HEK293 (cell line): ENCODE results near the gene ZER1.

Experiments used
- CTCF ChIA-PET: fragments of 350-600 bp; formaldehyde crosslinking; extraction: SDS; loops from one replicate; lab custom pipeline; 2021; ENCODE audit warnings: antibody characterized with exemption; lab: Yijun Ruan, JAX
- POLR2A ChIA-PET: fragments of 300-600 bp; formaldehyde crosslinking; extraction: SDS; loops from one replicate; lab custom pipeline; 2020; ENCODE audit warnings: antibody characterized with exemption, inconsistent platforms; lab: Yijun Ruan, JAX
- H3K27ac ChIP-seq: fragments of 200-500 bp; sonication (Bioruptor generic); 2 replicates; pipeline ENCODE4 v1.5.1; 2014; ENCODE audit warnings: low read depth, low read length, control low read depth, inconsistent platforms; ENCODE audit errors: extremely low read depth
- H3K36me3 ChIP-seq, 2 experiments: fragments of 200-500 bp in 1 of 2; sonication (Bioruptor generic) in 1 of 2; 1 replicate in 1 of 2; 2 replicates in 1 of 2; pipeline ENCODE4 v1.5.1; 2014 to 2017; ENCODE audit warnings: inconsistent platforms in 2 of 2, low read length in 2 of 2; ENCODE audit not compliant: control insufficient read depth in 2 of 2, insufficient read depth in 1 of 2
- H3K4me1 ChIP-seq: fragments of 200-500 bp; sonication (Bioruptor generic); 2 replicates; pipeline ENCODE4 v1.5.1; 2014; ENCODE audit warnings: mild to moderate bottlenecking, low read length, inconsistent platforms; ENCODE audit not compliant: control insufficient read depth, insufficient read depth
- H3K4me3 ChIP-seq: 2 replicates; pipeline ENCODE4 v1.5.1; 2011; ENCODE audit warnings: low read depth, mild to moderate bottlenecking, control low read depth, low read length, moderate library complexity
- H3K9me3 ChIP-seq: fragments of 200-500 bp; sonication (Bioruptor generic); 2 replicates; pipeline ENCODE4 v1.5.1; 2014; ENCODE audit warnings: low read depth, low read length, inconsistent platforms; ENCODE audit not compliant: control insufficient read depth, insufficient read depth
- AEBP2 ChIP-seq: fragments of 450-650 bp; formaldehyde crosslinking; IDR thresholded peaks from 2 replicates; pipeline ENCODE4 v1.5.1; 2016; ENCODE audit warnings: missing biosample characterization, missing genetic modification characterization, borderline replicate concordance
- KLF7 ChIP-seq: fragments of 450-650 bp; formaldehyde crosslinking; IDR thresholded peaks from 2 replicates; pipeline ENCODE4 v1.5.1; 2016; ENCODE audit warnings: missing biosample characterization, missing genetic modification characterization, borderline replicate concordance
- MZF1 ChIP-seq: fragments of 450-650 bp; formaldehyde crosslinking; IDR thresholded peaks from 2 replicates; pipeline ENCODE4 v1.5.1; 2017; ENCODE audit warnings: missing biosample characterization, missing genetic modification characterization, borderline replicate concordance
- PRDM10 ChIP-seq: fragments of 450-650 bp; formaldehyde crosslinking; IDR thresholded peaks from 2 replicates; pipeline ENCODE4 v1.5.1; 2016; ENCODE audit warnings: missing biosample characterization, missing genetic modification characterization
- PRDM4 ChIP-seq: fragments of 450-650 bp; formaldehyde crosslinking; IDR thresholded peaks from 2 replicates; pipeline ENCODE4 v1.5.1; 2017; ENCODE audit warnings: missing biosample characterization, missing genetic modification characterization
- ZBTB1 ChIP-seq: fragments of 450-650 bp; formaldehyde crosslinking; IDR thresholded peaks from 2 replicates; pipeline ENCODE4 v1.5.1; 2016; ENCODE audit warnings: missing biosample characterization, missing genetic modification characterization
- ZBTB49 ChIP-seq: fragments of 450-650 bp; formaldehyde crosslinking; IDR thresholded peaks from 2 replicates; pipeline ENCODE4 v1.5.1; 2016; ENCODE audit warnings: missing biosample characterization, missing genetic modification characterization, low read depth
- ZBTB8A ChIP-seq: fragments of 450-650 bp; formaldehyde crosslinking; IDR thresholded peaks from 2 replicates; pipeline ENCODE4 v1.5.1; 2016; ENCODE audit warnings: missing biosample characterization, missing genetic modification characterization
- ZIC2 ChIP-seq: fragments of 450-650 bp; formaldehyde crosslinking; IDR thresholded peaks from 2 replicates; pipeline ENCODE4 v1.5.1; 2016; ENCODE audit warnings: missing biosample characterization, missing genetic modification characterization
- ZNF280C ChIP-seq: fragments of 450-650 bp; formaldehyde crosslinking; IDR thresholded peaks from 2 replicates; pipeline ENCODE4 v1.5.1; 2016; ENCODE audit warnings: missing biosample characterization, missing genetic modification characterization
- ZNF311 ChIP-seq: fragments of 450-650 bp; formaldehyde crosslinking; IDR thresholded peaks from 2 replicates; pipeline ENCODE4 v1.5.1; 2017; ENCODE audit warnings: missing biosample characterization, missing genetic modification characterization, borderline replicate concordance
- ZNF341 ChIP-seq: fragments of 450-650 bp; formaldehyde crosslinking; IDR thresholded peaks from 2 replicates; pipeline ENCODE4; 2016; ENCODE audit warnings: low read depth, missing biosample characterization, missing genetic modification characterization
- ZNF362 ChIP-seq: fragments of 450-650 bp; formaldehyde crosslinking; IDR thresholded peaks from 2 replicates; pipeline ENCODE4 v1.5.1; 2016; ENCODE audit warnings: missing biosample characterization, missing genetic modification characterization
- ZNF394 ChIP-seq: fragments of 450-650 bp; formaldehyde crosslinking; IDR thresholded peaks from 2 replicates; pipeline ENCODE4 v1.5.1; 2016; ENCODE audit warnings: missing biosample characterization, missing genetic modification characterization, mild to moderate bottlenecking, moderate library complexity, borderline replicate concordance
- ZNF473 ChIP-seq: fragments of 450-650 bp; formaldehyde crosslinking; IDR thresholded peaks from 2 replicates; pipeline ENCODE4 v1.5.1; 2017; ENCODE audit warnings: missing biosample characterization, missing genetic modification characterization
- ZNF768 ChIP-seq: fragments of 450-650 bp; formaldehyde crosslinking; IDR thresholded peaks from 2 replicates; pipeline ENCODE4 v1.5.1; 2018; ENCODE audit warnings: missing biosample characterization, mild to moderate bottlenecking, missing genetic modification characterization

Gene ZER1

GRCh38 chr9:128819716-128820664 is 48.3 kb upstream of the ZER1 start:
- Histone ChIP-seq H3K4me3 (no peak overlapping the region), H3K36me3 (peaks cover 0 to 49% of the 10 kb centered on the region in 2 experiments; a peak in 1 of 3 replicates), H3K4me1 (no peaks in the 10 kb centered on the region), H3K9me3 (no peaks in the 10 kb centered on the region), H3K27ac (no peak overlapping the region)
- ChIA-PET CTCF (interaction anchor here (0.6 to 2.3 kb wide), 7 partner anchors 25 to 184 kb away, joined by 3 to 9 read pairs (median 5); no protein-coding TSS in a partner anchor), POLR2A (interaction anchor here (0.5 to 4.1 kb wide), 5 partner anchors 9 to 261 kb away, joined by 3 to 94 read pairs (median 5); partner anchors contain the start of gene SPOUT1)
- TF ChIP-seq ZIC2 (tag by site-specific recombination) (peak; percentile 76), ZNF394 (tag by site-specific recombination) (no peak), MZF1 (no peak), ZBTB8A (tag by site-specific recombination) (peak; percentile 38; the same call in 1 of the 2 replicates), ZNF768 (tag by site-specific recombination) (no peak), AEBP2 (no peak), ZNF362 (tag by site-specific recombination) (no peak), ZBTB49 (tag by site-specific recombination) (no peak), KLF7 (tag by site-specific recombination) (no peak), ZNF473 (no peak), ZNF311 (tag by site-specific recombination) (no peak), PRDM4 (tag by site-specific recombination) (peak; percentile 84), PRDM10 (tag by site-specific recombination) (0 out of 2 replicates have a peak, but pooled peaks have one; percentile 11), ZNF280C (no peak), ZBTB1 (no peak), ZNF341 (tag by site-specific recombination) (peak; percentile 68)
